IMR-90 (cell line): ENCODE measurements around the gene FAM171A1. TPM values are rescaled to one million over a fixed set of nuclear protein-coding genes. Genes with fewer than 3 reads are reported as not detected.

Experiments
- ATAC-seq: fragments of 200-7000 bp; cut with Tn5 transposase; 2 replicates; pipeline ENCODE4 v1.9.1; 2020; ENCODE audit warnings: low read depth, mild to moderate bottlenecking, moderate library complexity
- BruUV-seq: library from RNA; stranded (reverse); fragments of 400-500 nt; replicated peaks from 2 replicates; lab custom pipeline; 2021; lab: Mats Ljungman, UMichigan
- CTCF ChIA-PET: fragments of 300-600 bp; formaldehyde crosslinking; extraction: SDS; loops from one replicate; lab custom pipeline; 2021; ENCODE audit warnings: antibody characterized with exemption; lab: Yijun Ruan, JAX
- POLR2A ChIA-PET: fragments of 300-600 bp; sonication (Branson Sonifier 250); formaldehyde crosslinking; loops from one replicate; lab custom pipeline; 2022; ENCODE audit warnings: antibody characterized with exemption; ENCODE audit not compliant: unreplicated experiment; lab: Charles Lee
- DNase-seq: peaks from one replicate; pipeline ENCODE4 v3.0.0; 2013
- H2AFZ ChIP-seq: replicated peaks from 2 replicates; pipeline ENCODE3; 2013; ENCODE audit warnings: low read length, mild to moderate bottlenecking; ENCODE audit not compliant: poor library complexity
- H2AK5ac ChIP-seq: 2 replicates; pipeline ENCODE4 v1.6.1; 2013; ENCODE audit warnings: low read depth, low read length, inconsistent platforms
- H2AK9ac ChIP-seq: replicated peaks from 2 replicates; pipeline ENCODE3; 2013; ENCODE audit warnings: mild to moderate bottlenecking, low read depth, low read length, moderate library complexity; ENCODE audit not compliant: poor library complexity
- H2BK120ac ChIP-seq: 2 replicates; pipeline ENCODE4 v1.6.1; 2013; ENCODE audit warnings: low read depth, low read length, inconsistent platforms
- H2BK15ac ChIP-seq: 3 replicates; pipeline ENCODE4 v1.6.1; 2013; ENCODE audit warnings: low read depth, low read length, inconsistent platforms
- H2BK20ac ChIP-seq: 2 replicates; pipeline ENCODE4 v1.6.1; 2013; ENCODE audit warnings: low read depth, mild to moderate bottlenecking, inconsistent platforms, low read length, moderate library complexity
- H2BK5ac ChIP-seq: 2 replicates; pipeline ENCODE4 v1.6.1; 2013; ENCODE audit warnings: mild to moderate bottlenecking, low read depth, low read length, inconsistent platforms; ENCODE audit not compliant: poor library complexity, severe bottlenecking
- H3K14ac ChIP-seq: replicated peaks from 2 replicates; pipeline ENCODE4 v1.6.1; 2013; ENCODE audit warnings: low read depth, low read length, inconsistent platforms
- H3K18ac ChIP-seq: 2 replicates; pipeline ENCODE4 v1.6.1; 2013; ENCODE audit warnings: low read depth, low read length, control low read depth
- H3K23ac ChIP-seq: 2 replicates; pipeline ENCODE4 v1.6.1; 2013; ENCODE audit warnings: low read depth, low read length, inconsistent platforms
- H3K27ac ChIP-seq: 2 replicates; pipeline ENCODE4 v1.5.1; 2013; ENCODE audit warnings: mild to moderate bottlenecking, control low read depth, low read length; ENCODE audit not compliant: insufficient read depth
- H3K27me3 ChIP-seq: 2 replicates; pipeline ENCODE4 v1.6.1; 2013; ENCODE audit warnings: low read length; ENCODE audit not compliant: control insufficient read depth, insufficient read depth
- H3K36me3 ChIP-seq: 2 replicates; pipeline ENCODE4 v1.6.1; 2013; ENCODE audit warnings: low read length, mixed read lengths; ENCODE audit not compliant: control insufficient read depth, insufficient read depth
- H3K4ac ChIP-seq: 2 replicates; pipeline ENCODE4 v1.6.1; 2013; ENCODE audit warnings: low read depth, low read length, inconsistent platforms
- H3K4me1 ChIP-seq: 2 replicates; pipeline ENCODE4 v1.6.1; 2013; ENCODE audit warnings: low read length, mixed read lengths; ENCODE audit not compliant: control insufficient read depth, insufficient read depth
- H3K4me2 ChIP-seq: 2 replicates; pipeline ENCODE4 v1.6.1; 2013; ENCODE audit warnings: low read depth, mild to moderate bottlenecking, control low read depth, low read length, moderate library complexity
- H3K4me3 ChIP-seq: 2 replicates; pipeline ENCODE4 v1.5.1; 2013; ENCODE audit warnings: low read depth, mild to moderate bottlenecking, control low read depth, low read length, moderate library complexity; ENCODE audit not compliant: insufficient read depth
- H3K56ac ChIP-seq: 2 replicates; pipeline ENCODE4 v1.6.1; 2013; ENCODE audit warnings: low read length, inconsistent platforms; ENCODE audit not compliant: insufficient read depth; ENCODE audit errors: extremely low read depth
- H3K79me1 ChIP-seq, 2 experiments: 2 replicates each; pipeline ENCODE4 v1.6.1; 2013; ENCODE audit warnings: low read length in 2 of 2, inconsistent platforms in 1 of 2, low read depth in 1 of 2
- H3K9ac ChIP-seq: 2 replicates; pipeline ENCODE4 v1.6.1; 2013; ENCODE audit warnings: low read depth, low read length, control low read depth
- H3K9me1 ChIP-seq: 2 replicates; pipeline ENCODE4 v1.6.1; 2013; ENCODE audit warnings: low read length, inconsistent platforms; ENCODE audit not compliant: insufficient read depth
- H3K9me3 ChIP-seq: 2 replicates; pipeline ENCODE4 v1.6.1; 2013; ENCODE audit warnings: low read length; ENCODE audit not compliant: control insufficient read depth, insufficient read depth
- H4K20me1 ChIP-seq: 2 replicates; pipeline ENCODE4 v1.6.1; 2013; ENCODE audit warnings: low read length, inconsistent platforms; ENCODE audit not compliant: insufficient read depth
- H4K5ac ChIP-seq: 2 replicates; pipeline ENCODE4 v1.6.1; 2013; ENCODE audit warnings: mild to moderate bottlenecking, low read depth, low read length, control low read depth
- H4K8ac ChIP-seq, 2 experiments: 2 replicates each; pipeline ENCODE4 v1.6.1; 2013; ENCODE audit warnings: low read depth in 2 of 2, low read length in 2 of 2, control low read depth in 1 of 2, inconsistent platforms in 1 of 2
- H4K91ac ChIP-seq: 2 replicates; pipeline ENCODE4 v1.6.1; 2013; ENCODE audit warnings: low read depth, low read length, inconsistent platforms; ENCODE audit not compliant: insufficient read depth
- BHLHE40 ChIP-seq: fragments of 150-350 bp; IDR thresholded peaks from 2 replicates; pipeline ENCODE4 v1.6.1; 2016; ENCODE audit warnings: mild to moderate bottlenecking, low read depth, low read length
- CEBPB ChIP-seq: IDR thresholded peaks from 2 replicates; pipeline ENCODE4 v1.6.1; 2012; ENCODE audit warnings: low read depth, low read length, improper control_type of control experiment
- CHD1 ChIP-seq: IDR thresholded peaks from 2 replicates; pipeline ENCODE4 v1.6.1; 2012; ENCODE audit warnings: low read depth, low read length, improper control_type of control experiment
- CTCF ChIP-seq: conservative IDR thresholded peaks from 2 replicates; pipeline ENCODE4 v1.5.1; 2012; ENCODE audit warnings: mild to moderate bottlenecking, low read depth, low read length, improper control_type of control experiment
- ELK1 ChIP-seq: fragments of 150-350 bp; IDR thresholded peaks from 2 replicates; pipeline ENCODE4 v1.6.1; 2016; ENCODE audit warnings: low read depth, mild to moderate bottlenecking, low read length, moderate library complexity, borderline replicate concordance
- FOS ChIP-seq: fragments of 150-350 bp; IDR thresholded peaks from 2 replicates; pipeline ENCODE4 v1.6.1; 2016; ENCODE audit warnings: low read depth, low read length
- MAFK ChIP-seq: IDR thresholded peaks from 2 replicates; pipeline ENCODE4 v1.6.1; 2012; ENCODE audit warnings: low read depth, low read length, improper control_type of control experiment
- MXI1 ChIP-seq: IDR thresholded peaks from 2 replicates; pipeline ENCODE4 v1.6.1; 2012; ENCODE audit warnings: low read depth, mild to moderate bottlenecking, low read length, moderate library complexity, borderline replicate concordance
- NFE2L2 ChIP-seq: fragments of 150-350 bp; IDR thresholded peaks from 2 replicates; pipeline ENCODE4 v1.6.1; 2016; ENCODE audit warnings: low read depth, mild to moderate bottlenecking, low read length
- POLR2A ChIP-seq: IDR thresholded peaks from 2 replicates; pipeline ENCODE4 v1.6.1; 2012; ENCODE audit warnings: mild to moderate bottlenecking, low read depth, low read length
- RAD21 ChIP-seq: IDR thresholded peaks from 2 replicates; pipeline ENCODE4 v1.6.1; 2012; ENCODE audit warnings: low read length, improper control_type of control experiment
- RCOR1 ChIP-seq: IDR thresholded peaks from 2 replicates; pipeline ENCODE4 v1.6.1; 2012; ENCODE audit warnings: mild to moderate bottlenecking, low read length, improper control_type of control experiment; ENCODE audit not compliant: insufficient replicate concordance
- RFX5 ChIP-seq: IDR thresholded peaks from 2 replicates; pipeline ENCODE4 v1.8.0; 2012; ENCODE audit warnings: low read depth, mild to moderate bottlenecking, low read length, moderate library complexity
- SMC3 ChIP-seq: fragments of 150-350 bp; IDR thresholded peaks from 2 replicates; pipeline ENCODE4 v1.6.1; 2016; ENCODE audit warnings: low read depth, mild to moderate bottlenecking, antibody characterized with exemption, low read length, moderate library complexity
- USF2 ChIP-seq: fragments of 150-350 bp; IDR thresholded peaks from 2 replicates; pipeline ENCODE4 v1.6.1; 2017; ENCODE audit warnings: mild to moderate bottlenecking, antibody characterized with exemption, low read length, low read depth
- WGBS, 2 experiments: methylation state at CpG; one replicate each; pipeline versions ENCODE4 v1.1.5 to v1.1.7; 2013; ENCODE audit warnings: missing lambda C conversion rate in 2 of 2; ENCODE audit not compliant: insufficient read length in 1 of 2; ENCODE audit errors: extremely low coverage in 2 of 2; 5-methylcytosine and 5-hydroxymethylcytosine counted together
- dilution Hi-C: fragments of 300-500 bp; cut with HindIII; formaldehyde crosslinking; loops from one replicate; pipeline ENCODE4 v1.14.3; 2018; ENCODE audit warnings: low sequenced_read_pairs; ENCODE audit not compliant: unreplicated experiment
- in situ Hi-C: fragments of 300-500 bp; cut with MboI; formaldehyde crosslinking; loops from 3 replicates; pipeline ENCODE4 v1.14.3; 2019; ENCODE audit warnings: low sequenced_read_pairs, inconsistent platforms, mixed read lengths
- intact Hi-C: fragments of 100-400 bp; cut with micrococcal nuclease; formaldehyde crosslinking; loops from 2 replicates; pipeline ENCODE4 v1.10.0; 2022
- polyA plus RNA-seq, 3 experiments: library from polyadenylated mRNA; depleted of rRNA; stranded (reverse); fragments of >200 nt; gene quantifications; 2 replicates each; pipeline ENCODE4 v1.2.3, GENCODE V29; 2012; ENCODE audit warnings: low replicate concordance in 1 of 3
- total RNA-seq: library from RNA; depleted of rRNA; stranded (reverse); fragments of >200 nt; gene quantifications from 2 replicates; pipeline ENCODE4 v1.2.3, GENCODE V29; 2012

FAM171A1 gene
- total and polyA plus RNA-seq, 2 of the 4 experiments (the other 2 are of a cell fraction) = 20.3 to 30.6 TPM

- Histone ChIP-seq H3K79me1 (peaks cover 10 to 22% of the 10 kb centered on the region in 2 experiments; a peak in 3 of 4 replicates), H3K23ac (no peak overlapping the region), H2AFZ (no peak overlapping the region), H3K9me3 (no peaks in the 10 kb centered on the region), H3K56ac (no peak overlapping the region), H3K4ac (no peak overlapping the region), H2AK9ac (no peak overlapping the region), H3K4me2 (no peak overlapping the region), H3K27ac (no peak overlapping the region), H4K91ac (no peak overlapping the region), H3K14ac (no peak overlapping the region), H4K8ac (no peak overlapping the region), H2BK20ac (no peak overlapping the region), H3K9me1 (peaks cover 5% of the 10 kb centered on the region; the same call in 1 of the 2 replicates), H3K27me3 (no peaks in the 10 kb centered on the region), H2BK5ac (no peak overlapping the region), H3K36me3 (no peaks in the 10 kb centered on the region), H3K4me1 (peaks cover 8% of the 10 kb centered on the region), H2BK120ac (no peak overlapping the region), H3K4me3 (no peak overlapping the region), H4K20me1 (peaks cover 2% of the 10 kb centered on the region; the same call in 1 of the 2 replicates), H4K5ac (no peak overlapping the region), H2BK15ac (no peak overlapping the region), H3K9ac (no peak overlapping the region), H3K18ac (no peak overlapping the region), H2AK5ac (no peak overlapping the region)
- POLR2A ChIA-PET = no interaction called here
- BruUV-seq = no TSS peak
- intact Hi-C loops = no loop called here
- no peak for ATAC-seq
- WGBS, 2 experiments = 100% methylated on average over 1 of the region's 12 CpGs; no CpG with 5 or more reads in 1 of the 2 experiments
- in situ Hi-C loops = no loop called here
- DNase-seq = no peak
- dilution Hi-C loops = no loop called here
- no peak for TF ChIP-seq CEBPB
- TF ChIP-seq FOS = no peak
- no peak for TF ChIP-seq SMC3
- no peak for TF ChIP-seq MAFK
- no peak for TF ChIP-seq POLR2A
- no peak for TF ChIP-seq RCOR1
- no peak for TF ChIP-seq ELK1
- TF ChIP-seq NFE2L2 = no peak
- TF ChIP-seq BHLHE40 = no peak
- no peak for TF ChIP-seq CTCF
- no peak for TF ChIP-seq USF2
- TF ChIP-seq MXI1 = no peak
- no peak for TF ChIP-seq CHD1
- no peak for TF ChIP-seq RFX5
- no peak for TF ChIP-seq RAD21
- CTCF ChIA-PET = interaction anchor here (0.6 kb wide), 3 partner anchors 16 to 288 kb away, joined by 4 to 7 read pairs (median 4); no protein-coding TSS in a partner anchor
These were observed 59.4 kb downstream of the FAM171A1 start for GRCh38 chr10:15311569-15312280.
